Neural cell (in vitro differentiated cells): ENCODE data around the gene ZNF648.

ENCODE experiments used
- EP300 ChIP-seq: fragments of 450-650 bp; conservative IDR thresholded peaks from 2 replicates; pipeline ENCODE4 v1.6.1; 2014; ENCODE audit warnings: antibody characterized with exemption, mild to moderate bottlenecking, moderate library complexity; ENCODE audit not compliant: poor library complexity, severe bottlenecking
- EZH2 ChIP-seq: fragments of 200-600, 300-800 bp; shearing (Covaris generic), sonication (generic); IDR thresholded peaks from 2 replicates; pipeline ENCODE4 v1.6.1; 2014; ENCODE audit warnings: antibody characterized with exemption, low read length, borderline replicate concordance, mild to moderate bottlenecking; ENCODE audit not compliant: insufficient read depth, poor library complexity, severe bottlenecking
- POLR2AphosphoS5 ChIP-seq: IDR thresholded peaks from 2 replicates; pipeline ENCODE4 v1.6.1; 2012
- RAD21 ChIP-seq: fragments of 450-650 bp; conservative IDR thresholded peaks from 2 replicates; pipeline ENCODE4 v1.6.1; 2014; ENCODE audit warnings: antibody characterized with exemption, mild to moderate bottlenecking, moderate library complexity
- TF ChIP-seq, protein P1 (sequence below): fragments of 450-650 bp; IDR thresholded peaks from 2 replicates; pipeline ENCODE4 v1.5.1; 2014; ENCODE audit warnings: antibody characterized with exemption, mild to moderate bottlenecking, moderate library complexity; ENCODE audit not compliant: poor library complexity, severe bottlenecking

GRCh38 chr1:182083851-182084486, 22.5 kb upstream of the ZNF648 start:
- TF ChIP-seq, protein P1, sequence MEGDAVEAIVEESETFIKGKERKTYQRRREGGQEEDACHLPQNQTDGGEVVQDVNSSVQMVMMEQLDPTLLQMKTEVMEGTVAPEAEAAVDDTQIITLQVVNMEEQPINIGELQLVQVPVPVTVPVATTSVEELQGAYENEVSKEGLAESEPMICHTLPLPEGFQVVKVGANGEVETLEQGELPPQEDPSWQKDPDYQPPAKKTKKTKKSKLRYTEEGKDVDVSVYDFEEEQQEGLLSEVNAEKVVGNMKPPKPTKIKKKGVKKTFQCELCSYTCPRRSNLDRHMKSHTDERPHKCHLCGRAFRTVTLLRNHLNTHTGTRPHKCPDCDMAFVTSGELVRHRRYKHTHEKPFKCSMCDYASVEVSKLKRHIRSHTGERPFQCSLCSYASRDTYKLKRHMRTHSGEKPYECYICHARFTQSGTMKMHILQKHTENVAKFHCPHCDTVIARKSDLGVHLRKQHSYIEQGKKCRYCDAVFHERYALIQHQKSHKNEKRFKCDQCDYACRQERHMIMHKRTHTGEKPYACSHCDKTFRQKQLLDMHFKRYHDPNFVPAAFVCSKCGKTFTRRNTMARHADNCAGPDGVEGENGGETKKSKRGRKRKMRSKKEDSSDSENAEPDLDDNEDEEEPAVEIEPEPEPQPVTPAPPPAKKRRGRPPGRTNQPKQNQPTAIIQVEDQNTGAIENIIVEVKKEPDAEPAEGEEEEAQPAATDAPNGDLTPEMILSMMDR, result no peak
- no peak for TF ChIP-seq EZH2
- TF ChIP-seq EP300, result no peak
- no peak for TF ChIP-seq RAD21
- no peak for TF ChIP-seq POLR2AphosphoS5
